HepG2 (cell line): ENCODE measurements around the gene PABPC1L2B. TPM values are rescaled to one million over a fixed set of nuclear protein-coding genes. Genes with fewer than 3 reads are reported as not detected.

ENCODE experiments used
- ATAC-seq: fragments of 200-7000 bp; cut with Tn5 transposase; 3 replicates; pipeline ENCODE4 v1.9.1; 2020; ENCODE audit warnings: mild to moderate bottlenecking, moderate library complexity
- BruUV-seq: library from RNA; stranded (reverse); fragments of 400-500 nt; replicated peaks from 2 replicates; lab custom pipeline; 2021; lab: Mats Ljungman, UMichigan
- CTCF ChIA-PET: fragments of 300-600 bp; formaldehyde crosslinking; extraction: SDS; loops from one replicate; lab custom pipeline; 2021; ENCODE audit warnings: low total read pairs, inconsistent platforms, low intra/inter-chr PET ratio; lab: Yijun Ruan, JAX
- POLR2A ChIA-PET: fragments of 350-600 bp; sonication (Branson Sonifier 250); formaldehyde crosslinking; loops from one replicate; lab custom pipeline; 2020; ENCODE audit warnings: antibody characterized with exemption, inconsistent platforms; lab: Yijun Ruan, JAX
- DNase-seq: peaks from one replicate; pipeline ENCODE4 v3.0.0-alpha.2; 2015; ENCODE audit warnings: low spot score
- FAIRE-seq: peaks from 3 replicates; lab custom pipeline; 2011; peaks lifted over from hg19 to GRCh38; lab: Jason Lieb, UNC
- H2AFZ ChIP-seq: one replicate; pipeline ENCODE4 v1.6.1; 2011; ENCODE audit warnings: low read length, inconsistent platforms
- H3K27ac ChIP-seq: fragments of 300-600 bp; 3 replicates; pipeline ENCODE4 v1.8.0; 2011; ENCODE audit warnings: mixed run types, mild to moderate bottlenecking, mixed read lengths, low read length, inconsistent platforms; ENCODE audit not compliant: insufficient read depth; ENCODE audit errors: extremely low read length
- H3K27me3 ChIP-seq, 2 experiments: fragments of 200-600 bp in 1 of 2; 2 replicates in 1 of 2; 3 replicates in 1 of 2; pipeline versions ENCODE4 v1.6.0 to v1.8.0; 2011; ENCODE audit warnings: low read length in 2 of 2, mild to moderate bottlenecking in 2 of 2, moderate library complexity in 2 of 2, inconsistent platforms in 1 of 2; ENCODE audit not compliant: insufficient read depth in 2 of 2, control insufficient read depth in 1 of 2
- H3K36me3 ChIP-seq, 2 experiments: fragments of 200-600 bp in 1 of 2; replicated peaks in 1 of 2; 2 replicates in 1 of 2; 3 replicates in 1 of 2; pipeline versions ENCODE4 v1.5.1 to v1.8.0; 2011; ENCODE audit warnings: low read length in 2 of 2, inconsistent platforms in 1 of 2; ENCODE audit not compliant: insufficient read depth in 2 of 2, control insufficient read depth in 1 of 2
- H3K4me1 ChIP-seq: 2 replicates; pipeline ENCODE4 v1.5.1; 2012; ENCODE audit warnings: low read length, inconsistent platforms; ENCODE audit not compliant: insufficient read depth
- H3K4me2 ChIP-seq: 2 replicates; pipeline ENCODE4 v1.6.0; 2011; ENCODE audit warnings: low read depth, low read length, inconsistent platforms
- H3K4me3 ChIP-seq, 3 experiments: fragments of 200-600 bp in 1 of 3; sonication (generic), shearing (Covaris generic) in 1 of 3; replicated peaks in 1 of 3; 2 replicates each; pipeline ENCODE4 v1.5.1; 2011 to 2016; ENCODE audit warnings: low read length in 3 of 3, inconsistent platforms in 2 of 3, low read depth in 2 of 3, mild to moderate bottlenecking in 2 of 3, control low read depth in 1 of 3, mixed read lengths in 1 of 3; ENCODE audit not compliant: insufficient read depth in 1 of 3
- H3K79me2 ChIP-seq: one replicate; pipeline ENCODE4 v1.6.1; 2011; ENCODE audit warnings: low read length, inconsistent platforms; ENCODE audit not compliant: insufficient read depth
- H3K9ac ChIP-seq: 2 replicates; pipeline ENCODE4 v1.6.0; 2011; ENCODE audit warnings: mild to moderate bottlenecking, low read depth, low read length, inconsistent platforms; ENCODE audit not compliant: insufficient read depth
- H3K9me3 ChIP-seq: 2 replicates; pipeline ENCODE4 v1.5.1; 2012; ENCODE audit warnings: mild to moderate bottlenecking, low read length
- H4K20me1 ChIP-seq: 2 replicates; pipeline ENCODE4 v1.6.0; 2011; ENCODE audit warnings: inconsistent platforms, mild to moderate bottlenecking, low read length, moderate library complexity; ENCODE audit not compliant: insufficient read depth
- NCOA5 ChIP-seq: sonication (generic); formaldehyde crosslinking; IDR thresholded peaks from 2 replicates; pipeline ENCODE4 v1.4.0; 2020; ENCODE audit warnings: missing genetic modification reagents
- NR0B2 ChIP-seq: sonication (generic); formaldehyde crosslinking; IDR thresholded peaks from 2 replicates; pipeline ENCODE4 v1.4.0; 2020; ENCODE audit warnings: mild to moderate bottlenecking, missing genetic modification reagents
- REL ChIP-seq: sonication (generic); formaldehyde crosslinking; conservative IDR thresholded peaks from 2 replicates; pipeline ENCODE4 v1.8.0; 2022; ENCODE audit warnings: mild to moderate bottlenecking, missing genetic modification reagents, moderate library complexity
- SNAPC2 ChIP-seq: sonication (generic); formaldehyde crosslinking; IDR thresholded peaks from 2 replicates; pipeline ENCODE4 v1.8.1; 2022; ENCODE audit warnings: mild to moderate bottlenecking, missing genetic modification reagents
- ZFP36L2 ChIP-seq: sonication (generic); formaldehyde crosslinking; IDR thresholded peaks from 2 replicates; pipeline ENCODE4 v1.4.0; 2020; ENCODE audit warnings: missing genetic modification reagents
- ZHX2 ChIP-seq, 2 experiments: sonication (generic) in 1 of 2; formaldehyde crosslinking in 1 of 2; IDR thresholded peaks; 2 replicates each; pipeline versions ENCODE4 v1.6.1 to v1.9.0; 2014 to 2022; ENCODE audit warnings: antibody characterized with exemption in 1 of 2, borderline replicate concordance in 1 of 2, inconsistent platforms in 1 of 2, low read depth in 1 of 2, missing genetic modification reagents in 1 of 2
- ZKSCAN5 ChIP-seq: sonication (generic); formaldehyde crosslinking; IDR thresholded peaks from 2 replicates; pipeline ENCODE4 v1.5.1; 2020; ENCODE audit warnings: mild to moderate bottlenecking, missing genetic modification reagents
- ZNF282 ChIP-seq: fragments of 450-650 bp; IDR thresholded peaks from 2 replicates; pipeline ENCODE4 v1.6.1; 2018; ENCODE audit not compliant: partially characterized antibody
- ZNF350 ChIP-seq: sonication (generic); formaldehyde crosslinking; IDR thresholded peaks from 2 replicates; pipeline ENCODE4 v1.4.0; 2020; ENCODE audit warnings: mild to moderate bottlenecking, low read depth, missing genetic modification reagents, borderline replicate concordance
- ZNF598 ChIP-seq: sonication (generic); formaldehyde crosslinking; IDR thresholded peaks from 2 replicates; pipeline ENCODE4 v1.5.1; 2020; ENCODE audit warnings: mild to moderate bottlenecking, missing genetic modification reagents, borderline replicate concordance
- ZNF709 ChIP-seq: sonication (generic); formaldehyde crosslinking; IDR thresholded peaks from 2 replicates; pipeline ENCODE4 v1.5.0; 2020; ENCODE audit warnings: mild to moderate bottlenecking, missing genetic modification reagents
- ZNF772 ChIP-seq: sonication (generic); formaldehyde crosslinking; IDR thresholded peaks from 2 replicates; pipeline ENCODE4 v1.5.0; 2020; ENCODE audit warnings: mild to moderate bottlenecking, missing genetic modification reagents
- ZSCAN20 ChIP-seq: sonication (generic); formaldehyde crosslinking; IDR thresholded peaks from 2 replicates; pipeline ENCODE4 v1.4.0; 2020; ENCODE audit warnings: missing genetic modification reagents, mild to moderate bottlenecking, borderline replicate concordance
- WGBS: methylation state at CpG from one replicate; pipeline ENCODE4 v1.1.6; 2017; ENCODE audit warnings: low lambda C conversion rate; 5-methylcytosine and 5-hydroxymethylcytosine counted together
- in situ Hi-C: cut with HindIII; loops from 2 replicates; pipeline ENCODE4 v1.10.0; 2017; ENCODE audit warnings: low pct_unique_long_range_greater_than_20kb; ENCODE audit not compliant: extremely low pct_ligation_motif_present
- intact Hi-C: fragments of 100-400 bp; cut with micrococcal nuclease; formaldehyde crosslinking; loops from one replicate; pipeline ENCODE4 v1.10.0; 2022; ENCODE audit not compliant: unreplicated experiment
- polyA plus RNA-seq, 8 experiments: library from polyadenylated mRNA; depleted of rRNA in 3 of 8; stranded (reverse) in 7 of 8; unstranded in 1 of 8; fragments of >200 nt; fragmentation: Illumina TruSeq in 4 of 8; extraction: Trizol in 4 of 8; gene quantifications; 2 replicates each; pipeline versions ENCODE4 v1.2.1 to v1.2.3, GENCODE V29; 2011 to 2016; ENCODE audit warnings: low read depth in 4 of 8, missing spikeins in 1 of 8, mixed read lengths in 1 of 8; ENCODE audit not compliant: insufficient read depth in 1 of 8
- total RNA-seq, 5 experiments: library from RNA; depleted of rRNA; stranded (reverse); fragments of >200 nt; fragmentation: Illumina TruSeq; extraction: Trizol; gene quantifications; 2 replicates each; pipeline ENCODE4 v1.2.3, GENCODE V29; 2016; ENCODE audit warnings: low read depth in 1 of 5
- TF ChIP-seq, protein P1 (sequence below): IDR thresholded peaks from 2 replicates; pipeline ENCODE4 v1.6.1; 2016

PABPC1L2B gene
- total and polyA plus RNA-seq, 2 of the 13 experiments (the other 11 are each of a cell fraction or from before 2014, with no cell fraction given), result not detected

DNA sequence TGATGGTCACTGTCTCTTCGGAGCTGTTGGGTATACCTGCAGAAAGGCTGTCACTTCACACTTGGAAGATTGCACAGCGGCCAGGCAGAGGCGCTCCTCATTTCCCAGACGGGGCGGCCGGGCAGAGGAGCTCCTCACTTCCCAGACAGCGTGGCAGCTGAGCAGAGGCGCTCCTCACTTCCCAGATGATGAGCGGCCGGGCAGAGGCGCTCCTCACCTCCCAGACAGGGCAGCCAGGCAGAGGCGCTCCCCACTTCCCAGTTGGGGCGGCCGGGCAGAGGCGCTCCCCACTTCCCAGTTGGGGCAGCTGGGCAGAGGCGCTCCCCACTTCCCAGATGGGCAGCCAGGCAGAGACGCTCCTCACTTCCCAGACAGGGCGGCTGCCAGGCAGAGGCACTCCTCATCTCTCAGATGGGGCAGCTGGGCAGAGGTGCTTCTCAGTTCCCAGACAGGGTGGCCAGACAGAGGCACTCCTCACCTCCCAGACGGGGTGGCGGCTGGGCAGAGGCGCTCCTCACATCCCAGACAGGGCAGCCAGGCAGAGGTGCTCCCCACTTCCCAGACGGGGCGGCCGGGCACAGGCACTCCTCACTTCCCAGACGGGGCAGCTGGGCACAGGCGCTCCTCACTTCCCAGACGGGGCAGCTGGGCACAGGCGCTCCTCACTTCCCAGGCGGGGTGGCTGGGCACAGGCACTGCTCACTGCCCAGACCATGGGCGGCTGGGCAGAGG, 18.8 kb downstream of the PABPC1L2B start:
- no peaks in the 10 kb centered on the region for H3K4me1 ChIP-seq
- DNase-seq, result no peak
- ChIA-PET POLR2A (no interaction called here), CTCF (no interaction called here)
- H3K9ac ChIP-seq, result no peak overlapping the region
- H3K79me2 ChIP-seq, result no peaks in the 10 kb centered on the region
- FAIRE-seq, result no peak
- no peaks in the 10 kb centered on the region for H3K36me3 ChIP-seq
- in situ Hi-C loops, result no loop called here
- no peaks in the 10 kb centered on the region for H3K27me3 ChIP-seq
- H3K9me3 ChIP-seq, result no peaks in the 10 kb centered on the region
- no TSS peak for BruUV-seq
- WGBS, result 46% methylated on average over 6 of the region's 30 CpGs
- H4K20me1 ChIP-seq, result no peaks in the 10 kb centered on the region
- ATAC-seq, result no peak
- H3K27ac ChIP-seq, result no peak overlapping the region
- intact Hi-C loops, result no loop called here
- no peak overlapping the region for H2AFZ ChIP-seq
- H3K4me3 ChIP-seq, result no peak overlapping the region
- no peak overlapping the region for H3K4me2 ChIP-seq
- TF ChIP-seq SNAPC2 (CRISPR knock-in tag), result no peak
- no peak for TF ChIP-seq ZSCAN20 (CRISPR knock-in tag)
- TF ChIP-seq ZNF772 (CRISPR knock-in tag), result no peak
- TF ChIP-seq NR0B2 (CRISPR knock-in tag), result no peak
- no peak for TF ChIP-seq ZHX2 (IDR thresholded peaks at IDR 0.05; ENCODE audit: low read depth)
- TF ChIP-seq ZHX2 (CRISPR knock-in tag; IDR thresholded peaks at IDR 0.05; ENCODE audit: borderline replicate concordance), result no peak
- TF ChIP-seq ZNF350 (CRISPR knock-in tag), result no peak
- TF ChIP-seq, protein P1, sequence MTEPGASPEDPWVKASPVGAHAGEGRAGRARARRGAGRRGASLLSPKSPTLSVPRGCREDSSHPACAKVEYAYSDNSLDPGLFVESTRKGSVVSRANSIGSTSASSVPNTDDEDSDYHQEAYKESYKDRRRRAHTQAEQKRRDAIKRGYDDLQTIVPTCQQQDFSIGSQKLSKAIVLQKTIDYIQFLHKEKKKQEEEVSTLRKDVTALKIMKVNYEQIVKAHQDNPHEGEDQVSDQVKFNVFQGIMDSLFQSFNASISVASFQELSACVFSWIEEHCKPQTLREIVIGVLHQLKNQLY (CRISPR knock-in tag), result no peak
- no peak for TF ChIP-seq ZNF598
- TF ChIP-seq ZKSCAN5 (CRISPR knock-in tag), result no peak
- no peak for TF ChIP-seq ZNF709 (CRISPR knock-in tag)
- TF ChIP-seq ZNF282, result no peak
- TF ChIP-seq NCOA5 (CRISPR knock-in tag), result no peak
- no peak for TF ChIP-seq ZFP36L2 (CRISPR knock-in tag)
- TF ChIP-seq REL (CRISPR knock-in tag), result no peak
